Activated T-cell treated with anti-CD3 and anti-CD28 coated beads for 24 hours (primary cell): ENCODE measurements around the gene ZBED2.

Experiments used
- DNase-seq: peaks from one replicate; pipeline ENCODE4 v3.0.0-alpha.2; 2020; ENCODE audit warnings: low read depth

The ZBED2 gene

GRCh38 chr3:111603679-111604078, 8.5 kb upstream of the ZBED2 start:
- no peak for DNase-seq

GRCh38 chr3:111601810-111602209, 6.7 kb upstream of the ZBED2 start:
- DNase-seq = no peak

GRCh38 chr3:111598552-111598951, 3.4 kb upstream of the ZBED2 start:
- DNase-seq = no peak

- no peak for DNase-seq
Measured at GRCh38 chr3:111598139-111598538, 3.0 kb upstream of the ZBED2 start.

DNA sequence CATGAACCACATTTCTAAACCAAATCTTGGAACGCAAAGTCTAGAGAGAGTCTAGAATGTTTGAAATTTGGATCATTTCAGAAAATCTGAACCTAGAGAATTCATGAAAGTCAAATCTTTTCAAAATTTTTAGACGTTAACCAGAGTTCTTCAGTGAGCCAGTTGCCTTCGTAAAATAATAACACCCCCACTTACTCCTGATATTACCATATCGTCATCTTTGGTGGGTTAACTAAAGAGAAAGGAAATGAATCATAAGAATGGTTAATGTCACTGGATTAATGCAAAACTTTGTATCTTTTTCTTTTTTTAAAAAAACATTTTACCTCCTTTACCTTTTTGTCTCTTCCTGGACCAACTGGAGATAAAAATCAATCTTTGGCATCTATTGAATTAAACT, 1.2 kb upstream of the ZBED2 start:
- no peak for DNase-seq

GRCh38 chr3:111594781-111595180, 365 bp downstream of the ZBED2 start:
- DNase-seq = no peak

- no peak for DNase-seq
Measured at GRCh38 chr3:111594205-111594604, 941 bp downstream of the ZBED2 start.

DNA sequence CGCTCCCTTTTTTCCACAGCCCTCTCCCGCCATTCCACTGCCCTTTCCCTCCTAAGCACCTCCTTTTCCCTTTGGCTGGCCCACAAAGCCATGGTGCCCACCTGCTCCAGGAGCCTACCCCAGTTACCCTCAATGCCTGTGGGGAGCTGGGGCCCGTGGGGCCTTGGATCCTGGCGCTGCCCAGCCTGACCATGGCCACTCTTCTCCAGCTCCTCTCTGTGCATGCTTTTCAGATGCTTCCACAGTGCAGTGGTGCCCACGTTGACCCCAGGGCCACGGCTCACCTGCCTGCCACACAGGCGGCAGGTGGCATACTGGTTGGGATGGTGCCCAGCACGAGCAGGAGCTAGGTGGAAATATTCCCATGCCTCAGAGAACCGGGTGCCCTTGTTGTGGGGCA, 1.5 kb downstream of the ZBED2 start:
- no peak for DNase-seq

DNA sequence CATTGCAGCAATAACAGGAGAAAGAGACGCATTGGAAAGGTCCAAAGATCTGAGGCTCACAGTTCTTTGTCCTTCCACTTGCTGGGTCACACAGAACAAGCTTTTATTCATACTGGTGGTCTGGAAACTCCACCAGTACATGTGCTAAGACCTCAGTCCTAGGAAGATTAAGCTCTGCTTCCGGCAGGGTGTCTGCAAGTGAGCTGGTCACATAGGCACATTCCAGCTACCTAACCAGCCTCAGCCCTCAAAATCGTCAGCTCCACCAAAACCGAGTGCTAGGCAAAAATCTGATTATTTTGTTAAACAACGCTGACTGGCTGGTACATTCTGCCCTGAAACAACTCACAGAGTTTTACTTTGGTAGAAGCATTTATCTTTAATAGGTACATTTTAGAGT, 2.2 kb downstream of the ZBED2 start:
- DNase-seq = no peak

DNA sequence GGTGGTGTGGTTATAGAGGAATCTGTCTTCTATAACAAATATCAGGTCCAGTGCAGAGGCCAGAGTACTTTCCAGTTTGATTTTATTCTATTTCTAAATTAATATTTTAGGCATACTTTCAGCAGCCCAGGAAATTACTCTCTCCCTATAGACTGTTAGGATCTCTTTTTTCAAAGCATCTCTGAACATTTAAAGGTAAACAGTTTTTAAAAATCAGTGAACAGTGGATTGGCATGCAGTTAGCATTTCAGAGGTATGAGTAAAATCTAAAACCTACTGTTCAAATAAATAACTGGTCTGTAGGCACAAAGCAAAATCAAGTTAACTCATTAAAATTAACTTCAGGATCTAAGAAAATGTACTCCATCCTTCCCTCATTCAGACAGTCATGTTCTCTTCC, 3.0 kb downstream of the ZBED2 start:
- DNase-seq = no peak

- no peak for DNase-seq
Measured at GRCh38 chr3:111591555-111591954, 3.6 kb downstream of the ZBED2 start.

GRCh38 chr3:111590143-111590491, 5.0 kb downstream of the ZBED2 start:
- no peak for DNase-seq

DNA sequence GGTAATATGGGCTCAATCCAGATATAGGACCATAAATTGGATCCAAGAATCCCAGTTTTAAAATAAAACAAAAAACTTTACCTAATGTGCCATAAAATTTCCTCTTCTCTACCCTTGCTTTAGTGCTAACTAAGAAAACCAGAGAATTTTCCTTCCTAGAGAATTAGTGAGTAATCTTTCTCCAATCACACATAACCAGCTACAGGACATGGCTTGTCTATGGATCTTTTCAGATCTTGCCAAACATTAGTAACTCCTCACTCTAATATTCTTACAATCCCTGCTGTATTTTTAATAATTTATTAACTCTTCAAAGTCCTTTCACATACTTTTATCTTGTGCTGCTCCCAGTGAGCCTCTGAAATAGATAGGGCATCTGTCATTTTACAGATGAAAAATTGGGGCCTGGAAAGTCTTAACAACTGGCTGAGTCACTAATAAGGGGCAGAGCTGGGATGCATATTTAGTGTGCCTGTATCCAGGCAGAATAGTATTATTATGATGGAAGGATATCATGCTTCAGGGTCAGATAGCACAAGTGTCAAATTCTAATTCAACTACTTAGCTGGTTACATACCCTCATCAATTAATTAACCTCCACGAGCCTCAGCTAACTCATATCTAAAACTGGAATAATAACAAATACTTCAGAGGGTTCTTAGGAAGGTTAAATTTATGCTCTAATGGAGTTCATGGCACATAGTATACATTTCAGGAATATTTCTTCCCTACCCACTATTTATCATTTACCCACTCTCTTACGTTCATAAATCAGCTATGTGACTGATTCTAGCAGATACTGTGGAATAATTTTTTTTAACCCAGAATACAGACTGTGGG, 5.6 kb downstream of the ZBED2 start:
- DNase-seq = no peak

GRCh38 chr3:111588527-111588926, 6.6 kb downstream of the ZBED2 start:
- no peak for DNase-seq

DNA sequence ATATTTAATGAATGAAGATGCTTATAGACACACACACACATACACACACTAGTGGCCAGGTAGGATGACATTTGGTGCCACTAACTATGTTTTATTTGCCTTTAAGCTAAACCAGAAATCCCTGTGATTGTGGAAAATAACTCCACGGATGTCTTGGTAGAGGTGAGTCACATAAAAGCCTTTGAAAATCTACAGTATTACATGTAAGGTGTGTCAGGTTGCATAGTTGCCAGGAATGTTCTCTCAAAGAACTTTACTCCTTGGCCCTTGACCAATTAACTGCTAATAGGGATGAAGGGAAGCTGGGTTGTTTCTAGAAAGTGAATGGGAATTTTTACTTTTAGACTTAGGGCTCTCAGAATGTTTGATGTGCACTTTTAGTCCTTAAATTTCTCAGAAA, 9.9 kb downstream of the ZBED2 start:
- no peak for DNase-seq

GRCh38 chr3:111584744-111585143, 10.4 kb downstream of the ZBED2 start:
- no peak for DNase-seq

GRCh38 chr3:111582120-111582474, 13.0 kb downstream of the ZBED2 start:
- no peak for DNase-seq

DNA sequence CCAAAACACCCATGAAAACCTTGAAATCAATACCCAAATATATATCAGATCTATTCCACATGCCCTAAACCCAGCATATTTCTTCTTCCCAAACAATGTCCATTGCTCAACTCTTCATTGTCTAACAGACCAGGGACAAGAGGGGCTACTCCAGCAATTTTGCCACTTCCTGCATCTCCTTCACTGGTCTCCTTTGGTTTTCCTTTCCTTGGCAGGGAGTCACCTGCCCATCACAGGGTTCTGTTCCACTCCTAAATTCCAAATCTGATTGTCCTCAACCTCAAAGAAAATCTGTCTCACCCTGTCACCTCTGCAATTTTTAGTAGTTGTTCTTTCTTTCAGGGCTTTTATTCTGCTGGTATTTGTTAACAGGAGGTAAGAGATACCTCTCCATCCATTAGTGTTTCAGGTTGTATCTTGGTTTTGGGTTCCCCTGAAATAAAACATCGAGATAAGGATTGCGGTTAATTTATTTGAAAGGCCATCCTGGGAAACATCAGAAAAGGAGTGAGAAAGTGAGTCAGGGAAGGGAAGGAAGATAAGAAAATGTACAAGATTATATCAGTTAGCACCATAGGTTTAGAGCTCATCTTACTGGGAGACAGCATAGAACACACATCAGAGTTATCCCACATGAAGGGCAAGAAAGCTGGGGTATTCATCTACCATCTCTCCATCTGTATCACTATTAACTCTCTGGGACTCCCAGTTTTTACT, 13.6 kb downstream of the ZBED2 start:
- DNase-seq = no peak

- DNase-seq = no peak
Measured at GRCh38 chr3:111579495-111579894, 15.7 kb downstream of the ZBED2 start.

GRCh38 chr3:111578867-111579266, 16.3 kb downstream of the ZBED2 start:
- no peak for DNase-seq

DNA sequence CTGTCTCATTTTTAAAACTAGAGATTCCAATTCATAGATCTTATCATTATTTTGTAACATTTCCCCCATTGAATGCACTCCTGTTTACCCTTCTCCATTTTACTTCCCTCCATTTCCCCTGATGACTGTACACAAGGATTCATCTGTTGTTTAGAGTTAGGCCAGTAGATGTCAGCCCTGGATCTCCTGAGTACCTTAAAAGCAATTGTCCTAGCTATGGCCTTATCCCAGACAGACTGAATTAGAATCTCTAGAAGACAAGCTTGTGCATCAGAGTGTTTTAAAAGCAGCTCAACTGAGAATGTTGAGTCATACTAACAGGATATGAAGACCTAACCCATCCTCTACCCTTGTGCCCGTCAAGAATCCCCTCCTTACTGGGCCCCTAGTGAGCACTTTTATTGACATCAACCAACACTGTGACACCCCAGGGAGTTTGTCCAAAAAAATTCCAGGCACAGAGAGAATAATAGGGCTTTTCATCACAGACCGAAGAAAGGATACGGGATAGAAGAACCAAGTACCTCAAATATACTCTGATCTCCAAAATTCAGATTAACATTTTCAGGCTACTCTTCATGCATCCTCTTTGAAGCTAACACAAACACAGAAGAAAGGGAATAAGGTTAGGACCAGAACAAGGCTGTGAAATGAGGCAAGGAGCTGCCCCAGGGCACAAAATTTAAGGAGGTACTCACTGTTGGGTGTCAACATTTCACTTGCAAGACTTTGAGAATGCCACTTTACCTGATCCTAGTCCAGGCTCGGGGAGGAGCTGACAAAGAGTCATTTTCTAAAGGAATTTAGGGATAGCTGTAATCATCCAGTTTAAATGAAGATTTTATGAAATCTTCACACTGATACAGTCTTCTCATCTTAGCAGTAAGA, 17.1 kb downstream of the ZBED2 start:
- DNase-seq = no peak

DNA sequence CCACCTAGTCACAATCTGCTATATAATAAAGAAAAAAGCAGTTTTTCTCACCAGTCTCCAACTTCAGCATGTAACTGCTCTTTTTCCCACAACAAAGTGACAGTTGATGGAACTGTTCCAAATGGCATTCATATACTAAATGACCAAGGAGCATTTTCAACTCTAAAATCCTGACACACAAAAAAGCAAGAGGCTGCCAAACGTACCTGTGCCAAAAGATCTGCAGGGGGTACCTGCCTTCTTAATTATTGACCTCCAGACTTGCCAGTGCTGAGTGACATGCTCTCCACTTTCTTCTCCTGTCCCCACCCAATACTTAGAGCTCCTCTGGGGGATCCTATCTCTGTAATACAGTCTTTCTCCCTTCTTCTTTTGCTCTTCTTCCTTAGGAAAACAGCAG, 18.0 kb downstream of the ZBED2 start:
- DNase-seq = no peak
